Thoracic aorta (tissue), 2 donors: ENCODE measurements around the gene SELENOP. TPM values are rescaled to one million over a fixed set of nuclear protein-coding genes. Genes with fewer than 3 reads are reported as not detected.

Source experiments
- ATAC-seq: fragments of 150-250 bp; one replicate; pipeline ENCODE4 v1.8.0; 2017; ENCODE audit warnings: low read depth; ENCODE audit not compliant: insufficient number of reproducible peaks, low FRiP score
- DNase-seq: peaks from one replicate; pipeline ENCODE4 v3.0.0-alpha.2; 2020; ENCODE audit warnings: low spot score
- H3K27ac ChIP-seq, 2 donors: fragments of 200-600 bp; sonication (generic); 1 replicate in 1 of 2; 2 replicates in 1 of 2; pipeline ENCODE4 v1.5.1; 2016; ENCODE audit warnings: mild to moderate bottlenecking in 2 of 2, moderate library complexity in 2 of 2
- H3K27me3 ChIP-seq: fragments of 200-600 bp; sonication (generic); replicated peaks from 2 replicates; pipeline ENCODE4 v1.6.0; 2016; ENCODE audit warnings: mild to moderate bottlenecking; ENCODE audit not compliant: insufficient read depth
- H3K36me3 ChIP-seq: fragments of 200-600 bp; sonication (generic); one replicate; pipeline ENCODE4 v1.5.1; 2016
- H3K4me1 ChIP-seq, 2 donors: fragments of 200-600 bp; sonication (generic); 1 replicate in 1 of 2; 2 replicates in 1 of 2; pipeline versions ENCODE4 v1.5.1 to v1.6.0; 2016; ENCODE audit warnings: low read depth in 2 of 2, mild to moderate bottlenecking in 1 of 2; ENCODE audit not compliant: control insufficient read depth in 1 of 2
- H3K4me3 ChIP-seq: fragments of 200-600 bp; sonication (generic); 2 replicates; pipeline ENCODE4 v1.5.1; 2016; ENCODE audit warnings: mild to moderate bottlenecking
- H3K9me3 ChIP-seq: fragments of 200-600 bp; sonication (generic); 2 replicates; pipeline ENCODE4 v1.5.1; 2016
- CTCF ChIP-seq: fragments of 200-600 bp; sonication (generic); IDR thresholded peaks from one replicate; pipeline ENCODE4 v1.5.1; 2019; ENCODE audit warnings: antibody characterized with exemption
- total RNA-seq, 2 donors: library from RNA; depleted of rRNA; stranded (reverse); fragments of >200 nt; gene quantifications; one replicate each; pipeline versions ENCODE4 v1.1.0 to v1.2.3, GENCODE V29; 2016

SELENOP gene
- total RNA-seq, 2 donors from 2014 or later = 302 to 392 TPM

- Histone ChIP-seq H3K9me3 (peaks cover 20% of the 10 kb centered on the region), H3K36me3 (no peaks in the 10 kb centered on the region), H3K4me1 (no peaks in the 10 kb centered on the region), H3K27me3 (no peaks in the 10 kb centered on the region), H3K4me3 (no peak overlapping the region), H3K27ac (no peak overlapping the region)
- no peak for TF ChIP-seq CTCF
- ATAC-seq (no peak), DNase-seq (no peak)
Observed at GRCh38 chr5:42787073-42787472, 24.6 kb downstream of the SELENOP start.

GRCh38 chr5:42785756-42786155, 25.9 kb downstream of the SELENOP start:
- H3K27me3 ChIP-seq = no peaks in the 10 kb centered on the region
- no peak for TF ChIP-seq CTCF
- no peak overlapping the region for H3K4me3 ChIP-seq
- peaks cover 20% of the 10 kb centered on the region for H3K9me3 ChIP-seq
- no peak for ATAC-seq
- no peak for DNase-seq
- H3K4me1 ChIP-seq = no peaks in the 10 kb centered on the region
- H3K36me3 ChIP-seq = no peaks in the 10 kb centered on the region
- H3K27ac ChIP-seq = no peak overlapping the region

GRCh38 chr5:42784132-42784531, 27.6 kb downstream of the SELENOP start:
- no peak for TF ChIP-seq CTCF
- H3K27me3 ChIP-seq = no peaks in the 10 kb centered on the region
- no peaks in the 10 kb centered on the region for H3K36me3 ChIP-seq
- no peak overlapping the region for H3K27ac ChIP-seq
- no peak for DNase-seq
- peaks cover 20% of the 10 kb centered on the region for H3K9me3 ChIP-seq
- ATAC-seq = no peak
- H3K4me1 ChIP-seq = no peaks in the 10 kb centered on the region
- H3K4me3 ChIP-seq = no peak overlapping the region

GRCh38 chr5:42781584-42781983, 30.1 kb downstream of the SELENOP start:
- H3K27ac ChIP-seq = no peak overlapping the region
- H3K4me1 ChIP-seq = no peaks in the 10 kb centered on the region
- no peak overlapping the region for H3K4me3 ChIP-seq
- H3K9me3 ChIP-seq = peaks cover 5% of the 10 kb centered on the region
- TF ChIP-seq CTCF = no peak
- no peaks in the 10 kb centered on the region for H3K27me3 ChIP-seq
- H3K36me3 ChIP-seq = no peaks in the 10 kb centered on the region
- ATAC-seq (no peak), DNase-seq (no peak)

GRCh38 chr5:42779083-42779482, 32.6 kb downstream of the SELENOP start:
- ATAC-seq = no peak
- DNase-seq = no peak
- no peak overlapping the region for H3K4me3 ChIP-seq
- TF ChIP-seq CTCF = no peak
- no peaks in the 10 kb centered on the region for H3K27me3 ChIP-seq
- no peaks in the 10 kb centered on the region for H3K36me3 ChIP-seq
- no peak overlapping the region for H3K27ac ChIP-seq
- H3K4me1 ChIP-seq = no peaks in the 10 kb centered on the region
- no peaks in the 10 kb centered on the region for H3K9me3 ChIP-seq
